ENCODE results near the gene VWA3B. TPM values are rescaled to one million over a fixed set of nuclear protein-coding genes. Genes with fewer than 3 reads are reported as not detected.

The VWA3B gene
- total RNA-seq, 2 donors from 2014 or later, result 4.0 TPM; not detected in 1

DNA sequence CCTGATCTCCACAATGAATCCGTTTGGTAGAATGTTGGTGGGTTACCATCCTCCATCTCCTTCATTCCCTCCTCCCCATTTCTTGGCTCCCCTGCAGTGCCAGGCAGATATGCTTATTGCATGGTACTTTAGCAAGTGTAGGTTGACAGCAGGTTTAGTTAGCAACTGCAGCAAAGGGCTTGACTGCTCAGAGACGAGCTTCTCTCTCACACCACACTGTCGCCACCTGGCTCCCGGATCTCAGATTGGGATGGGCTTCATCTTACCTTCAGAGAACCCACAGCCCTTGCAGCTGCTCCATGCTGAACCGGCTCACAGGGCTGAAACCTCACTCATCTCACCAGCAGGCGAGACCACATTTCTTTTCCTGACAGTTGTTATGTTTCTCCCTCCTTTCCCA, 88.8 kb downstream of the VWA3B start:
- TF ChIP-seq, protein P1, sequence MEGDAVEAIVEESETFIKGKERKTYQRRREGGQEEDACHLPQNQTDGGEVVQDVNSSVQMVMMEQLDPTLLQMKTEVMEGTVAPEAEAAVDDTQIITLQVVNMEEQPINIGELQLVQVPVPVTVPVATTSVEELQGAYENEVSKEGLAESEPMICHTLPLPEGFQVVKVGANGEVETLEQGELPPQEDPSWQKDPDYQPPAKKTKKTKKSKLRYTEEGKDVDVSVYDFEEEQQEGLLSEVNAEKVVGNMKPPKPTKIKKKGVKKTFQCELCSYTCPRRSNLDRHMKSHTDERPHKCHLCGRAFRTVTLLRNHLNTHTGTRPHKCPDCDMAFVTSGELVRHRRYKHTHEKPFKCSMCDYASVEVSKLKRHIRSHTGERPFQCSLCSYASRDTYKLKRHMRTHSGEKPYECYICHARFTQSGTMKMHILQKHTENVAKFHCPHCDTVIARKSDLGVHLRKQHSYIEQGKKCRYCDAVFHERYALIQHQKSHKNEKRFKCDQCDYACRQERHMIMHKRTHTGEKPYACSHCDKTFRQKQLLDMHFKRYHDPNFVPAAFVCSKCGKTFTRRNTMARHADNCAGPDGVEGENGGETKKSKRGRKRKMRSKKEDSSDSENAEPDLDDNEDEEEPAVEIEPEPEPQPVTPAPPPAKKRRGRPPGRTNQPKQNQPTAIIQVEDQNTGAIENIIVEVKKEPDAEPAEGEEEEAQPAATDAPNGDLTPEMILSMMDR (IDR thresholded peaks at IDR 0.05), result peak in 2 of 4 experiments; percentile 20 to 30
- TF ChIP-seq POLR2AphosphoS5 (IDR thresholded peaks at IDR 0.05), result no peak
- TF ChIP-seq POLR2A (IDR thresholded peaks at IDR 0.05), result no peak
- 41% methylated on average over 6 of the region's 6 CpGs for WGBS
- no peaks in the 10 kb centered on the region for H3K36me3 ChIP-seq
- H3K27ac ChIP-seq, result no peak overlapping the region
- DNase-seq (ENCODE audit: low spot score), result peak; percentile 20
- intact Hi-C loops (cut with DNase I), result loop anchor here (10.0 kb wide), 2 partner anchors 161 to 371 kb away; no protein-coding TSS in a partner anchor
- H3K9me3 ChIP-seq, result no peaks in the 10 kb centered on the region
- no peak overlapping the region for H3K4me3 ChIP-seq
- no peaks in the 10 kb centered on the region for H3K4me1 ChIP-seq (replicated peaks)
- H3K27me3 ChIP-seq (replicated peaks; ENCODE audit: insufficient read depth), result peaks cover 2% of the 10 kb centered on the region

DNA sequence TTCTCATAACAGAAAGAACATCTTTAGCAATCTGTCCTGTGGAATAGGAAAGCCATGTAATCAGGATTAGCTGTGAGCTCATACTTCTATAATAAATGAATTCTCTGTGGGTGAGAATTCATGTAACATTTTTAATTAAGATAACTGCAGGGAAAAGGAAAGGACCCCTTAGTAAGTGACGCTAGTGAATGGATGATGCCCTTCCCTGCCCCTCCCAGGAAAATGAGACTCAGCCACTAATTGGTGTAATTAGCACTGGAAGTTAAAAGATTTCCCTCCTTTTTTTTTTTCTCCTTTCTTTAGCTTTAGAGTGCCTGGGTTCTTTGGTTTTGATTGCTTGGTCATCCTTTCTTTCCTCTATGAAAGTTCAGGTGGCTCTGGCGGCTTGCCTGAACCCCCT, 90.3 kb downstream of the VWA3B start:
- no peaks in the 10 kb centered on the region for H3K36me3 ChIP-seq
- TF ChIP-seq POLR2A (IDR thresholded peaks at IDR 0.05), result no peak
- no peak for TF ChIP-seq POLR2AphosphoS5 (IDR thresholded peaks at IDR 0.05)
- TF ChIP-seq, protein P1 (IDR thresholded peaks at IDR 0.05), result no peak
- 57% methylated on average over 2 of the region's 2 CpGs for whole genome bisulfite sequencing

GRCh38 chr2:98177986-98178385, 91.0 kb downstream of the VWA3B start:
- Histone ChIP-seq H3K4me3 (no peak overlapping the region), H3K4me1 (replicated peaks) (no peaks in the 10 kb centered on the region), H3K36me3 (no peaks in the 10 kb centered on the region), H3K27ac (no peak overlapping the region), H3K27me3 (replicated peaks; ENCODE audit: insufficient read depth) (no peaks in the 10 kb centered on the region), H3K9me3 (no peaks in the 10 kb centered on the region)
- WGBS, result 73% methylated on average over 6 of the region's 6 CpGs
- intact Hi-C loops (cut with DNase I), result loop anchor here (10.0 kb wide), 2 partner anchors 163 to 373 kb away; no protein-coding TSS in a partner anchor
- no peak for TF ChIP-seq POLR2AphosphoS5 (IDR thresholded peaks at IDR 0.05)
- TF ChIP-seq, protein P1 (IDR thresholded peaks at IDR 0.05), result no peak
- no peak for TF ChIP-seq POLR2A (IDR thresholded peaks at IDR 0.05)
- DNase-seq (ENCODE audit: low spot score), result no peak

More for the DNA sequence above, 90.3 kb downstream of the VWA3B start:
- DNase-seq (ENCODE audit: low spot score), result no peak
- H3K9me3 ChIP-seq, result no peaks in the 10 kb centered on the region
- intact Hi-C loops (cut with DNase I), result loop anchor here (10.0 kb wide), 2 partner anchors 162 to 372 kb away; no protein-coding TSS in a partner anchor
- no peak overlapping the region for H3K27ac ChIP-seq
- H3K4me3 ChIP-seq, result no peak overlapping the region
- no peaks in the 10 kb centered on the region for H3K27me3 ChIP-seq (replicated peaks; ENCODE audit: insufficient read depth)
- no peaks in the 10 kb centered on the region for H3K4me1 ChIP-seq (replicated peaks)

DNA sequence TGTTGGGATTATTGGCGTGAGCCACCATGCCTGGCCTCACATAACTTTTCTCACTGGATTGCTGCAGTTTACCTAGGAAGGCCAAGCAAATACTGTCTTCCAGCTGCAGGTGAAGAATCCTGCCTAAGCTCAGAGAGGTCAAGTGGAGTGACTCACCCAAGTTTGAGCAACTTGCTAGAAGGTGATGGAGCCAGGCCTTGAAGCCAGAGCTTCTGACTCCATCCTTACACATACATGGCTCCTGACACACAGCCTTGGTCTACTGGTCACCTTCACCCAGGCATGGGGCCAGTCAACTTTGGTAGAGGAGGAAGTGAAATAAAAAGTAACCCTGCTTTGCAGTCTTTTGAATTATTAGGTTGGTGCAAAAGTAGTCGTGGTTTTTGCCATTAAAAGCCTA, 93.5 kb downstream of the VWA3B start:
- Histone ChIP-seq H3K4me1 (replicated peaks) (no peaks in the 10 kb centered on the region), H3K9me3 (no peaks in the 10 kb centered on the region), H3K27ac (no peak overlapping the region), H3K4me3 (no peak overlapping the region), H3K27me3 (replicated peaks; ENCODE audit: insufficient read depth) (no peaks in the 10 kb centered on the region), H3K36me3 (no peaks in the 10 kb centered on the region)
- 85% methylated on average over 2 of the region's 2 CpGs for WGBS
- TF ChIP-seq, protein P1 (IDR thresholded peaks at IDR 0.05), result no peak
- no peak for TF ChIP-seq POLR2AphosphoS5 (IDR thresholded peaks at IDR 0.05)
- intact Hi-C loops (cut with DNase I), result no loop called here
- no peak for DNase-seq (ENCODE audit: low spot score)

DNA sequence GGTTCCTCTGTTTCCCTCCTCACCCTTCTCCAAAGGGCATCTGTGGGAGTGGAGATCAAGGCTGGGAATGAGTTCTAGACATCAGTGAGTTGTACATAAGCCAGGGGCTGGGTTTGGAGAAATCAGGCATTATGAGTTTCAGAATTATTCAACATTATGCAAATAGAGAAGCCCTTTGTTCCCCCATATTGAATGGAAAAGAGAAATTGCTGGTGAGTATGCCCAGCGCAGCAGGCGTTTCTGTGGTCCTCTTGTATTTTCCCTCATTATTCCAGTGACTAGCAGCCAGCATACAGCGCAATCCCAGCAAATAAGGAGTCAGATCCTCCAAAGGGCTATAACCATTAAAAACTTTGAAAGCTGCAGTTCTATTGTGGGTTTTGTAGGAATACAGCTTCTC, 94.4 kb downstream of the VWA3B start:
- Histone ChIP-seq H3K9me3 (no peaks in the 10 kb centered on the region), H3K27me3 (replicated peaks; ENCODE audit: insufficient read depth) (no peaks in the 10 kb centered on the region), H3K4me1 (replicated peaks) (no peaks in the 10 kb centered on the region), H3K4me3 (no peak overlapping the region), H3K36me3 (no peaks in the 10 kb centered on the region), H3K27ac (no peak overlapping the region)
- DNase-seq (ENCODE audit: low spot score), result no peak
- TF ChIP-seq POLR2AphosphoS5 (IDR thresholded peaks at IDR 0.05) (no peak), POLR2A (IDR thresholded peaks at IDR 0.05) (no peak)
- TF ChIP-seq, protein P1 (IDR thresholded peaks at IDR 0.05), result no peak
- WGBS, result 94% methylated on average over 3 of the region's 3 CpGs
- intact Hi-C loops (cut with DNase I), result no loop called here

Data from prostate gland (tissue), 2 donors.